GM23248 (cell line): Measurements from ENCODE around the gene C2orf15. TPM values are rescaled to one million over a fixed set of nuclear protein-coding genes. Genes with fewer than 3 reads are reported as not detected.

ENCODE experiments used
- DNase-seq: peaks from one replicate; pipeline ENCODE4 v3.0.0-alpha.2; 2015
- H2AFZ ChIP-seq: fragments of 200-600 bp; sonication (generic); 2 replicates; pipeline ENCODE4 v1.6.1; 2016; ENCODE audit warnings: antibody characterized with exemption
- H3F3A ChIP-seq: fragments of 200-600 bp; sonication (generic); 2 replicates; pipeline ENCODE4 v1.6.1; 2016; ENCODE audit warnings: mild to moderate bottlenecking, antibody characterized with exemption, mixed run types; ENCODE audit not compliant: insufficient read depth
- H3K27ac ChIP-seq: fragments of 200-600 bp; sonication (generic); 2 replicates; pipeline ENCODE4 v1.5.1; 2016; ENCODE audit warnings: mild to moderate bottlenecking
- H3K27me3 ChIP-seq: fragments of 200-600 bp; sonication (generic); replicated peaks from 2 replicates; pipeline ENCODE4 v1.6.1; 2016; ENCODE audit warnings: mild to moderate bottlenecking; ENCODE audit not compliant: insufficient read depth
- H3K36me3 ChIP-seq: fragments of 200-600 bp; sonication (generic); 2 replicates; pipeline ENCODE4 v1.6.1; 2016; ENCODE audit warnings: low read depth, mild to moderate bottlenecking
- H3K4me1 ChIP-seq: fragments of 200-600 bp; sonication (generic); 2 replicates; pipeline ENCODE4 v1.6.1; 2016; ENCODE audit warnings: mild to moderate bottlenecking; ENCODE audit not compliant: insufficient read depth
- H3K4me2 ChIP-seq: fragments of 200-600 bp; sonication (generic); one replicate; pipeline ENCODE4 v1.6.1; 2016; ENCODE audit warnings: mild to moderate bottlenecking; ENCODE audit not compliant: unreplicated experiment
- H3K4me3 ChIP-seq: fragments of 200-600 bp; sonication (generic); 2 replicates; pipeline ENCODE4 v1.5.1; 2016; ENCODE audit warnings: mild to moderate bottlenecking
- H3K79me2 ChIP-seq: fragments of 200-600 bp; sonication (generic); 2 replicates; pipeline ENCODE4 v1.6.1; 2016; ENCODE audit warnings: mild to moderate bottlenecking; ENCODE audit not compliant: insufficient read depth
- H3K9ac ChIP-seq: fragments of 200-600 bp; sonication (generic); 2 replicates; pipeline ENCODE4 v1.6.1; 2016; ENCODE audit warnings: mild to moderate bottlenecking
- H3K9me2 ChIP-seq: fragments of 200-600 bp; sonication (generic); 2 replicates; pipeline ENCODE4 v1.6.1; 2016; ENCODE audit warnings: mixed run types, mild to moderate bottlenecking, moderate library complexity; ENCODE audit not compliant: insufficient read depth
- H3K9me3 ChIP-seq: fragments of 200-600 bp; sonication (generic); one replicate; pipeline ENCODE4 v1.6.1; 2017; ENCODE audit warnings: low read depth
- H4K20me1 ChIP-seq: fragments of 200-600 bp; sonication (generic); 2 replicates; pipeline ENCODE4 v1.6.0; 2016; ENCODE audit not compliant: insufficient read depth
- EZH2 ChIP-seq: fragments of 200-600 bp; sonication (generic); IDR thresholded peaks from 2 replicates; pipeline ENCODE4 v1.6.1; 2018; ENCODE audit warnings: antibody characterized with exemption, mild to moderate bottlenecking; ENCODE audit not compliant: insufficient read depth, poor library complexity, severe bottlenecking
- EZH2phosphoT487 ChIP-seq: fragments of 200-600 bp; sonication (generic); IDR thresholded peaks from 2 replicates; pipeline ENCODE4 v1.6.1; 2018; ENCODE audit warnings: antibody characterized with exemption, moderate library complexity, mild to moderate bottlenecking, low read depth; ENCODE audit not compliant: insufficient read depth
- WGBS, 2 experiments: methylation state at CpG; one replicate each; pipeline ENCODE4 v1.1.6; 2015 to 2017; ENCODE audit warnings: low lambda C conversion rate in 2 of 2, low coverage in 1 of 2; ENCODE audit errors: missing lambda C conversion rate in 2 of 2; 5-methylcytosine and 5-hydroxymethylcytosine counted together
- in situ Hi-C: fragments of 300-500 bp; cut with MboI; formaldehyde crosslinking; loops from 2 replicates; pipeline ENCODE4 v1.15.0; 2020
- polyA plus RNA-seq: library from polyadenylated mRNA; unstranded; fragments of >200 nt; fragmentation: Nextera tagmentation; extraction: Ambion mirVana; gene quantifications from 2 replicates; pipeline ENCODE4 v1.2.1, GENCODE V29; 2016
- total RNA-seq: library from RNA; depleted of rRNA; stranded (reverse); fragments of >200 nt; shearing (Covaris generic); gene quantifications from 2 replicates; pipeline ENCODE4 v1.2.3, GENCODE V29; 2014

Gene C2orf15
- total and polyA plus RNA-seq, 2 experiments from 2014 or later, result not detected

- DNase-seq, result no peak
- Histone ChIP-seq H3K27me3 (no peaks in the 10 kb centered on the region), H3K9me2 (no peaks in the 10 kb centered on the region), H3K27ac (no peak overlapping the region), H3K4me1 (peaks cover 4% of the 10 kb centered on the region; the same call in 1 of the 2 replicates), H3K9ac (no peak overlapping the region), H4K20me1 (no peaks in the 10 kb centered on the region), H3K4me2 (no peak overlapping the region), H3K79me2 (0 out of 2 replicates have a peak, but pooled peaks cover 8% of the 10 kb centered on the region), H3K9me3 (no peaks in the 10 kb centered on the region), H2AFZ (no peak overlapping the region), H3K4me3 (no peak overlapping the region), H3F3A (no peaks in the 10 kb centered on the region; the same call in 1 of the 2 replicates), H3K36me3 (no peaks in the 10 kb centered on the region)
- TF ChIP-seq EZH2, result no peak
- TF ChIP-seq EZH2phosphoT487, result no peak
- 69 to 75% methylated on average over 7 of the region's 7 CpGs for WGBS, 2 experiments
- in situ Hi-C loops, result no loop called here
These were observed 10.8 kb downstream of the C2orf15 start for GRCh38 chr2:99152199-99152895.

- no peaks in the 10 kb centered on the region for H3K9me2 ChIP-seq
- in situ Hi-C loops, result no loop called here
- 50 to 54% methylated on average over 12 of the region's 12 CpGs for WGBS, 2 experiments
These were observed 12.6 kb downstream of the C2orf15 start for GRCh38 chr2:99153921-99154604.

DNA sequence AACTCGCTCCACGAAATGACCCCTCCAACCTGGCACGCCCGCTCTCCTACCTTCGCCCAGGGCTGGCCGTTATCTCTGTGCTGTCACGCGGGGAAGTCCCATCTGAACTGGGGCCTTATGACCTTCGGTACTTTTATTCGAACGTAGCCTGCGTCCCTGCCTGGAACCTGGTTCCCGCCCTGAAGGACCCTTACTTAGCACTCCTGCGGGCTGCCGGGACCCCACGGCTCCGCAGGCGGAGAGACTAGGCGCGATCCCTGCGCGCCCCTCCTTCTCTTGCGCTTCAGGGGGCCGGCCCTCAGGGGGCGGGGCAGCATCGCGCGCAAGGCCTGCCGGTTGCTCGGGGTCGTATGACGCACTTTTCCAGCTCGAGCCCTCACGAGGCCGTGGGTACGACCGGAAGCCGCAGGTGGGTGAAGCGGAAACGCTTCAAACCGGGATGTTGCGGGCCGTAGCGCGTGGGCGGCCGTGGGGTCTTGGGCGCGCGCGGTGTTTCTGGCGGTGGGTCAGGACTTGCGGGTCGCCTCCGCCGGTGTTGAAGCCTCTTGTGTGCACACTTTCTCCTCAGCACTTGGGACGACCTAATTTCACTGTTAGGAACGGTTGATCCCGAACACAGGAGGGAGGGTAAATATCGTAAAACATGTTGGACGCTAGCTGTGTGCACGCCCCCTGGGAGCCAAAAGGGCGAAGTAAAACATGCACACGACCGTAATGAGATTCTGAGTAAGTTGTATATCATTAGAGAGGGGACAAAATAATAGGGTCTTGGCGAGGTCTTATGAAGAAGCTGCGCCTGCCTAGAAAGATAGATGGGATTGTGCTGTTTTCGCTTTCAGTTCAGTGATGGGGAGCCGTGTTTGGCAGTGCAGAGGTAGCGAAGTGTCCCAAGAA lies 13.4 kb downstream of the C2orf15 start, which contains the start of the genes LIPT1 and TSGA10:
Gene LIPT1 (plus strand): TSS at position 325 of the 894 bp plus-strand sequence. CDS start 6,991 bp downstream, outside the sequence.
Gene TSGA10 (minus strand): TSS at position 300 of the 894 bp plus-strand sequence. CDS start 45,503 bp downstream, outside the sequence.
- H3K9me2 ChIP-seq, result no peaks in the 10 kb centered on the region
- peak within 1 kb of the TSS; percentile 50 for H3K27ac ChIP-seq
- TF ChIP-seq EZH2 (no peak), EZH2phosphoT487 (no peak)
- H3K36me3 ChIP-seq, result no peaks in the 10 kb centered on the region
- 1 to 2% methylated on average over 63 to 69 of the region's 70 CpGs for WGBS, 2 experiments
- H3K4me1 ChIP-seq, result peaks cover 4% of the 10 kb centered on the region; the same call in 1 of the 2 replicates
- no peaks in the 10 kb centered on the region; the same call in 1 of the 2 replicates for H3F3A ChIP-seq
- H3K9me3 ChIP-seq, result no peaks in the 10 kb centered on the region
- H2AFZ ChIP-seq, result peak within 1 kb of the TSS; percentile 98
- peak within 1 kb of the TSS; percentile 98 for H3K4me3 ChIP-seq
- no peaks in the 10 kb centered on the region for H3K27me3 ChIP-seq
- H3K4me2 ChIP-seq, result peak within 1 kb of the TSS; percentile 93
- H3K79me2 ChIP-seq, result 0 out of 2 replicates have a peak, but pooled peaks cover 8% of the 10 kb centered on the region
- H4K20me1 ChIP-seq, result no peaks in the 10 kb centered on the region
- DNase-seq, result peak; percentile 96
- H3K9ac ChIP-seq, result peak within 1 kb of the TSS; percentile 84
- in situ Hi-C loops, result no loop called here

More at GRCh38 chr2:99153921-99154604, 12.6 kb downstream of the C2orf15 start:
- Histone ChIP-seq H4K20me1 (no peaks in the 10 kb centered on the region), H3K4me3 (peak overlapping the region; percentile 98), H3K27me3 (no peaks in the 10 kb centered on the region), H3F3A (no peaks in the 10 kb centered on the region; the same call in 1 of the 2 replicates), H3K27ac (no peak overlapping the region), H3K79me2 (0 out of 2 replicates have a peak, but pooled peaks cover 8% of the 10 kb centered on the region), H3K9ac (peak overlapping the region; percentile 84), H3K4me2 (peak overlapping the region; percentile 93), H3K4me1 (peaks cover 4% of the 10 kb centered on the region; the same call in 1 of the 2 replicates), H3K9me3 (no peaks in the 10 kb centered on the region), H2AFZ (peak overlapping the region; percentile 98), H3K36me3 (no peaks in the 10 kb centered on the region)
- DNase-seq, result peak; percentile 33
- TF ChIP-seq EZH2 (no peak), EZH2phosphoT487 (no peak)

DNA sequence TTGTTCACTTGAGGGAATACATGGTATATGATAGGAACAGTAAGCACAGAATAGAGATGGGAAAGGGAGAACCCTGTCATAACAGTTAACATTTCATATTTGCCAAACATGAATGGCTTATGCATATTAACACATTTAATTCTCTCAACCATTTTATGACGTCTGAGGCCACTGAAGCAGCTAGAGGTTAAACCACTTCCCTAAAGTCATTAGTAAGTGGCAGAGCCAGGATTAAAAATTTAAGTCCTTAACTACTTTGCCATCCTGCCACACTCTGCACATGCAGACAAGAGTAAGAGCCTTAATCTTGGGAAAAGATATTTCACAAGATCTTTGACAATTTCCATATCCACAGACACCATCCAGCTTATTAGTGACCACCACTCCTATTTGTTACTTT lies 15.4 kb downstream of the C2orf15 start:
- Histone ChIP-seq H2AFZ (no peak overlapping the region), H3K9me3 (no peaks in the 10 kb centered on the region), H3K36me3 (no peaks in the 10 kb centered on the region), H3K27ac (no peak overlapping the region), H4K20me1 (no peaks in the 10 kb centered on the region), H3K4me2 (no peak overlapping the region), H3F3A (no peaks in the 10 kb centered on the region; the same call in 1 of the 2 replicates), H3K4me3 (no peak overlapping the region), H3K4me1 (peaks cover 4% of the 10 kb centered on the region; the same call in 1 of the 2 replicates), H3K27me3 (no peaks in the 10 kb centered on the region), H3K9ac (no peak overlapping the region), H3K79me2 (0 out of 2 replicates have a peak, but pooled peaks cover 8% of the 10 kb centered on the region), H3K9me2 (no peaks in the 10 kb centered on the region)
- 52 to 82% methylated on average over 1 of the region's 1 CpG for WGBS, 2 experiments
- TF ChIP-seq EZH2 (no peak), EZH2phosphoT487 (no peak)
- no peak for DNase-seq
- in situ Hi-C loops, result no loop called here
